ENCODE measurements around the gene GSKIP.

Gene GSKIP

GRCh38 chr14:96405677-96406076, 42.4 kb downstream of the GSKIP start:
- DNase-seq (ENCODE audit: extremely low spot score), result no peak
- ChIA-PET CTCF (no interaction called here), POLR2A (interaction anchor here (1.4 kb wide), 1 partner anchor 15 kb away, joined by 4 read pairs; no protein-coding TSS in a partner anchor)
- no peak for TF ChIP-seq NFRKB (IDR thresholded peaks at IDR 0.05)
- TF ChIP-seq BHLHE40 (IDR thresholded peaks at IDR 0.05; ENCODE audit: borderline replicate concordance), result no peak
- no peak for TF ChIP-seq SUZ12 (IDR thresholded peaks at IDR 0.05)
- TF ChIP-seq LEF1 (IDR thresholded peaks at IDR 0.05; ENCODE audit: borderline replicate concordance), result no peak
- no peak for TF ChIP-seq FOXA1 (IDR thresholded peaks at IDR 0.05)
- TF ChIP-seq L3MBTL2 (conservative IDR thresholded peaks at IDR 0.05), result no peak
- TF ChIP-seq SP1 (IDR thresholded peaks at IDR 0.05), result no peak
- no peak for TF ChIP-seq ARNT (IDR thresholded peaks at IDR 0.05)
- TF ChIP-seq, protein P1, sequence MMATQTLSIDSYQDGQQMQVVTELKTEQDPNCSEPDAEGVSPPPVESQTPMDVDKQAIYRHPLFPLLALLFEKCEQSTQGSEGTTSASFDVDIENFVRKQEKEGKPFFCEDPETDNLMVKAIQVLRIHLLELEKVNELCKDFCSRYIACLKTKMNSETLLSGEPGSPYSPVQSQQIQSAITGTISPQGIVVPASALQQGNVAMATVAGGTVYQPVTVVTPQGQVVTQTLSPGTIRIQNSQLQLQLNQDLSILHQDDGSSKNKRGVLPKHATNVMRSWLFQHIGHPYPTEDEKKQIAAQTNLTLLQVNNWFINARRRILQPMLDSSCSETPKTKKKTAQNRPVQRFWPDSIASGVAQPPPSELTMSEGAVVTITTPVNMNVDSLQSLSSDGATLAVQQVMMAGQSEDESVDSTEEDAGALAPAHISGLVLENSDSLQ (IDR thresholded peaks at IDR 0.05), result no peak
- TF ChIP-seq FOXM1 (IDR thresholded peaks at IDR 0.05; ENCODE audit: borderline replicate concordance), result no peak
- TF ChIP-seq TARDBP (IDR thresholded peaks at IDR 0.05), result no peak

DNA sequence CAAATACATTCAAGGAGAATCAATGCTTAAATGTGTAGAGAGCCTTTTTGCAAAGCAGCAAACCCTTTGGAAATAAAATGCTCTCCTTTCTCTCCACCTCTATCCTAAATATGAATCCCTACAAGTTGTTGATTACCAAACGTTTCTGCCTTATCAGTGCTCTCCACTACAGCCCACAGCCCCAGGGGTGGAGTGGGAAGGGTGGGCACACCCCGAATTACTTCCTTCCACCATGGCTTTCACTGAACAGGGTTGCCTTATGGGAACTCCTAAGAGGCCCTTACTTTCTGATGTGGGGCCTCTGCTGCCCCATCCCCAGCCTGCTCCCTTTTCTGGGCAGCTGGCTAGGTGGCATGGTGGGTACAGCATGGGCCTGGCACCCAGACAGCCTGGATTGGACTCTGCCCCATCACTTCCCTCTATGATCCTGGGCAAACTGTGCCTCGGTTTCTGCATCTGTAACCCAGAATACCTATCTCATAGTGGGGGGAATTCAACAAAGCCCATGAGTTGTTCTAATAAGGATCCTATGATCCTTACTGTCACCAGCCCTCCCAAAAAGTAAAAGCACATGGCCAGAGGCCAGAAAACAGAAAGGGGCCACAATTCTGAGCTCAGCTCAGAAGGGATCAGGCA, 44.7 kb downstream of the GSKIP start:
- POLR2A ChIA-PET, result no interaction called here
- DNase-seq (ENCODE audit: extremely low spot score), result no peak
- CTCF ChIA-PET, result no interaction called here
- TF ChIP-seq, protein P1 (IDR thresholded peaks at IDR 0.05), result no peak
- TF ChIP-seq FOXM1 (IDR thresholded peaks at IDR 0.05; ENCODE audit: borderline replicate concordance) (no peak), ELF4 (IDR thresholded peaks at IDR 0.05) (no peak), ZNF384 (IDR thresholded peaks at IDR 0.05) (no peak), LEF1 (IDR thresholded peaks at IDR 0.05; ENCODE audit: borderline replicate concordance) (no peak), NFRKB (IDR thresholded peaks at IDR 0.05) (no peak), ARNT (IDR thresholded peaks at IDR 0.05) (no peak)

- TF ChIP-seq FOXK2 (IDR thresholded peaks at IDR 0.05) (no peak), TARDBP (IDR thresholded peaks at IDR 0.05) (no peak), FOXM1 (IDR thresholded peaks at IDR 0.05; ENCODE audit: borderline replicate concordance) (no peak), L3MBTL2 (conservative IDR thresholded peaks at IDR 0.05) (no peak), ZNF384 (IDR thresholded peaks at IDR 0.05) (no peak), ELF4 (IDR thresholded peaks at IDR 0.05) (no peak), NFRKB (IDR thresholded peaks at IDR 0.05) (no peak), SP1 (IDR thresholded peaks at IDR 0.05) (no peak), HDGF (IDR thresholded peaks at IDR 0.05; ENCODE audit: borderline replicate concordance) (no peak), BHLHE40 (IDR thresholded peaks at IDR 0.05; ENCODE audit: borderline replicate concordance) (no peak)
- CTCF ChIA-PET, result no interaction called here
- POLR2A ChIA-PET, result no interaction called here
- no peak for DNase-seq (ENCODE audit: extremely low spot score)
Observed at GRCh38 chr14:96408608-96409007, 45.3 kb downstream of the GSKIP start.

DNA sequence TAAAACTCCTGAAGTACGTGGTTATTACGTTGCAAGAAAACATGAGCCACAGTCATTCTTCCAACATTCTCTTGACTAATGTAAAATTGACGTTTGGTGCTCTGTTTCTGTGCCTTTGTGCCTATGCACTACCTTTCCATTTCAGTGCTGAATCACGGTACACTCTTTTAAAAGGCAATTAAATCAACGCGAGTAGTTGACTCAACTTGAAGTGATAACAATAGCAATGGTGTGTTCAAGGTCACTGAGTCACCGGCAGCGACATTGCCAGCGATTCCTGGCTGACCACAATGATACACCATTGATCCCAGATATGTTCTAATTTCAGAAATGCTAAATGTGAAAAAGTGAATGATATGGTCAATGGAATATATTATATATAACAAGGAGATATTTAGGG, 46.4 kb downstream of the GSKIP start:
- DNase-seq (ENCODE audit: extremely low spot score), result no peak
- no peak for TF ChIP-seq HDGF (IDR thresholded peaks at IDR 0.05; ENCODE audit: borderline replicate concordance)
- POLR2A ChIA-PET, result no interaction called here
- CTCF ChIA-PET, result no interaction called here

DNA sequence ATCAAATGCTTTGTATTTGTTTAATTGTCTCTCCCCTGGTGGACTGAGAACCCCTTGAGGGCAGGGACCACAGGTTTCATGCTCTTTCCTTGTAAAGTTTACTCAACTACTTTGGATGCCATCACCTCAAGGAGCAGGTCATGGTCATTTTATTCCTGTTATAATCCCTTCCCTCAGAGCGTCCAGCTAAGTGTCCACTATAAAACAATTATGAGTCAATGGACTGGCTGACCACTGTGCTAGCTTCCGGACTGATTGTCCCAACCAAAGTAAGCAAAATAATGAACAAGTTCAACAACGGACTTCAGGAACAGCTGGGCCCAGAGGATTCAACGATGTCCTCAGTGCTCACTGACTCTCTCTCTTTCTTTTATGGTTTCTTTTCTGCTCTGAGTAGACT, 46.8 kb downstream of the GSKIP start:
- ChIA-PET POLR2A (no interaction called here), CTCF (no interaction called here)
- DNase-seq (ENCODE audit: extremely low spot score), result no peak
- TF ChIP-seq NFRKB (IDR thresholded peaks at IDR 0.05), result no peak
- no peak for TF ChIP-seq FOXA1 (IDR thresholded peaks at IDR 0.05)
- TF ChIP-seq BHLHE40 (IDR thresholded peaks at IDR 0.05; ENCODE audit: borderline replicate concordance), result no peak
- TF ChIP-seq HDGF (IDR thresholded peaks at IDR 0.05; ENCODE audit: borderline replicate concordance), result no peak
- TF ChIP-seq, protein P1 (IDR thresholded peaks at IDR 0.05), result no peak
- TF ChIP-seq ARNT (IDR thresholded peaks at IDR 0.05), result no peak
- no peak for TF ChIP-seq LEF1 (IDR thresholded peaks at IDR 0.05; ENCODE audit: borderline replicate concordance)
- no peak for TF ChIP-seq L3MBTL2 (conservative IDR thresholded peaks at IDR 0.05)
- no peak for TF ChIP-seq CTBP1 (IDR thresholded peaks at IDR 0.05; ENCODE audit: borderline replicate concordance)
- no peak for TF ChIP-seq ZNF384 (IDR thresholded peaks at IDR 0.05)
- TF ChIP-seq TARDBP (IDR thresholded peaks at IDR 0.05), result no peak
- TF ChIP-seq ELF4 (IDR thresholded peaks at IDR 0.05), result no peak
- TF ChIP-seq FOXM1 (IDR thresholded peaks at IDR 0.05; ENCODE audit: borderline replicate concordance), result no peak
- no peak for TF ChIP-seq SP1 (IDR thresholded peaks at IDR 0.05)
- no peak for TF ChIP-seq SUZ12 (IDR thresholded peaks at IDR 0.05)
- TF ChIP-seq FOXK2 (IDR thresholded peaks at IDR 0.05), result no peak

- ChIA-PET POLR2A (no interaction called here), CTCF (interaction anchor here (0.9 kb wide), 1 partner anchor 10 kb away, joined by 3 read pairs; no protein-coding TSS in a partner anchor)
- no peak for DNase-seq (ENCODE audit: extremely low spot score)
- no peak for TF ChIP-seq FOXA1 (IDR thresholded peaks at IDR 0.05)
- no peak for TF ChIP-seq LEF1 (IDR thresholded peaks at IDR 0.05; ENCODE audit: borderline replicate concordance)
- TF ChIP-seq HDGF (IDR thresholded peaks at IDR 0.05; ENCODE audit: borderline replicate concordance), result no peak
- no peak for TF ChIP-seq BHLHE40 (IDR thresholded peaks at IDR 0.05; ENCODE audit: borderline replicate concordance)
- TF ChIP-seq ARNT (IDR thresholded peaks at IDR 0.05), result no peak
Observed at GRCh38 chr14:96413526-96413925, 50.2 kb downstream of the GSKIP start.

- CTCF ChIA-PET, result interaction anchor here (1.4 kb wide), 1 partner anchor 9 kb away, joined by 4 read pairs; no protein-coding TSS in a partner anchor
- no peak for TF ChIP-seq HDGF (IDR thresholded peaks at IDR 0.05; ENCODE audit: borderline replicate concordance)
- TF ChIP-seq, protein P1 (IDR thresholded peaks at IDR 0.05), result no peak
- no peak for TF ChIP-seq CTBP1 (IDR thresholded peaks at IDR 0.05; ENCODE audit: borderline replicate concordance)
- no peak for TF ChIP-seq BHLHE40 (IDR thresholded peaks at IDR 0.05; ENCODE audit: borderline replicate concordance)
- no peak for DNase-seq (ENCODE audit: extremely low spot score)
- POLR2A ChIA-PET, result no interaction called here
Observed at GRCh38 chr14:96415559-96415958, 52.2 kb downstream of the GSKIP start.
